Loucy (cell line): ENCODE data around the gene GAPDHS.

Experiments used
- H2AFZ ChIP-seq: fragments of 200-600 bp; sonication (generic); 2 replicates; pipeline ENCODE4 v1.6.0; 2016; ENCODE audit warnings: antibody characterized with exemption, mild to moderate bottlenecking, low read length, moderate library complexity
- H3F3A ChIP-seq: fragments of 200-600 bp; 2 replicates; pipeline ENCODE4 v1.6.0; 2016; ENCODE audit warnings: antibody characterized with exemption, low read depth, mild to moderate bottlenecking
- H3K27me3 ChIP-seq: fragments of 200-600 bp; sonication (generic); 2 replicates; pipeline ENCODE4 v1.6.1; 2014; ENCODE audit warnings: low read length, mild to moderate bottlenecking; ENCODE audit not compliant: insufficient read depth, poor library complexity, severe bottlenecking
- H3K36me3 ChIP-seq: fragments of 200-600 bp; sonication (generic); 2 replicates; pipeline ENCODE4 v1.6.1; 2016; ENCODE audit warnings: low read length; ENCODE audit not compliant: insufficient read depth
- H3K4me1 ChIP-seq: fragments of 200-600 bp; sonication (generic); 2 replicates; pipeline ENCODE4 v1.5.1; 2014; ENCODE audit warnings: low read length, mild to moderate bottlenecking; ENCODE audit not compliant: insufficient read depth, poor library complexity, severe bottlenecking
- H3K4me2 ChIP-seq: fragments of 200-600 bp; sonication (generic); 2 replicates; pipeline ENCODE4 v1.6.0; 2014; ENCODE audit warnings: antibody characterized with exemption, low read length, low read depth, mild to moderate bottlenecking; ENCODE audit not compliant: poor library complexity, severe bottlenecking
- H3K4me3 ChIP-seq: fragments of 200-600 bp; sonication (generic); 2 replicates; pipeline ENCODE4 v1.5.1; 2014; ENCODE audit warnings: low read length, mild to moderate bottlenecking, mixed read lengths; ENCODE audit not compliant: poor library complexity, severe bottlenecking
- H3K79me2 ChIP-seq: fragments of 200-600 bp; sonication (generic); 2 replicates; pipeline ENCODE4 v1.6.1; 2014; ENCODE audit warnings: low read length; ENCODE audit not compliant: insufficient read depth
- H3K9ac ChIP-seq: fragments of 200-600 bp; sonication (generic); 2 replicates; pipeline ENCODE4 v1.6.0; 2014; ENCODE audit warnings: mild to moderate bottlenecking, low read depth, low read length, moderate library complexity; ENCODE audit not compliant: poor library complexity, severe bottlenecking
- H3K9me2 ChIP-seq: fragments of 200-600 bp; sonication (generic); replicated peaks from 2 replicates; pipeline ENCODE4 v1.6.1; 2016; ENCODE audit warnings: low read depth, low read length, mixed read lengths
- H3K9me3 ChIP-seq: fragments of 200-600 bp; sonication (generic); 2 replicates; pipeline ENCODE4 v1.6.1; 2014; ENCODE audit warnings: mild to moderate bottlenecking, antibody characterized with exemption, low read length, low read depth; ENCODE audit not compliant: insufficient read depth
- H4K20me1 ChIP-seq: fragments of 200-600 bp; sonication (generic); 2 replicates; pipeline ENCODE4 v1.6.0; 2014; ENCODE audit warnings: antibody characterized with exemption, low read length, mild to moderate bottlenecking; ENCODE audit not compliant: insufficient read depth, poor library complexity, severe bottlenecking
- EZH2phosphoT487 ChIP-seq: fragments of 200-600 bp; IDR thresholded peaks from 2 replicates; pipeline ENCODE4 v1.6.1; 2018; ENCODE audit warnings: antibody characterized with exemption, mild to moderate bottlenecking, moderate library complexity, borderline replicate concordance
- TF ChIP-seq, protein P1 (sequence below): fragments of 200-600 bp; sonication (generic); conservative IDR thresholded peaks from 2 replicates; pipeline ENCODE4 v1.5.1; 2014; ENCODE audit warnings: mild to moderate bottlenecking, antibody characterized with exemption, low read length

GAPDHS gene

DNA sequence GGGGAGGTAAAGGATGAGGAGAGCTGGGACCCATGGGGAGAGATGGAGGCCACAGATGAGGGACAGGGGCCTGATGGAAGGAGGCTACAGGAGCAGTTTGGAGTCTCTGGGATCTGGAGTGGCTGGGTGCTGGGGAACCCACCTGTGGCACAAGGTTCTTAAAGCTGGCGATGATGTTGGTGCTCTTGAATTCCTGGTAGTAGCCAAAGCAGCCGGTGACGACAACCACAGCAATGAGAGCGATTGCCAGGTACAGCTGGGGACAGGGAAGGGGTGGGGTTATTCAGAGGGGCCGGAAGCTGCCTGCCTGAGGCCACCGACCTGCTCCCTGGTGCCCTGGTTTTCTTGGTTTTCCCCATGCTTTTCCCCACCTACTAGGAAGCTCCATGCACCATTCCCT, 27.4 kb downstream of the GAPDHS start:
- H3K4me1 ChIP-seq = no peaks in the 10 kb centered on the region
- H2AFZ ChIP-seq = no peak overlapping the region
- no peaks in the 10 kb centered on the region for H3K79me2 ChIP-seq
- H3K9ac ChIP-seq = no peak overlapping the region
- H3F3A ChIP-seq = no peaks in the 10 kb centered on the region
- H3K36me3 ChIP-seq = no peaks in the 10 kb centered on the region
- TF ChIP-seq, protein P1, sequence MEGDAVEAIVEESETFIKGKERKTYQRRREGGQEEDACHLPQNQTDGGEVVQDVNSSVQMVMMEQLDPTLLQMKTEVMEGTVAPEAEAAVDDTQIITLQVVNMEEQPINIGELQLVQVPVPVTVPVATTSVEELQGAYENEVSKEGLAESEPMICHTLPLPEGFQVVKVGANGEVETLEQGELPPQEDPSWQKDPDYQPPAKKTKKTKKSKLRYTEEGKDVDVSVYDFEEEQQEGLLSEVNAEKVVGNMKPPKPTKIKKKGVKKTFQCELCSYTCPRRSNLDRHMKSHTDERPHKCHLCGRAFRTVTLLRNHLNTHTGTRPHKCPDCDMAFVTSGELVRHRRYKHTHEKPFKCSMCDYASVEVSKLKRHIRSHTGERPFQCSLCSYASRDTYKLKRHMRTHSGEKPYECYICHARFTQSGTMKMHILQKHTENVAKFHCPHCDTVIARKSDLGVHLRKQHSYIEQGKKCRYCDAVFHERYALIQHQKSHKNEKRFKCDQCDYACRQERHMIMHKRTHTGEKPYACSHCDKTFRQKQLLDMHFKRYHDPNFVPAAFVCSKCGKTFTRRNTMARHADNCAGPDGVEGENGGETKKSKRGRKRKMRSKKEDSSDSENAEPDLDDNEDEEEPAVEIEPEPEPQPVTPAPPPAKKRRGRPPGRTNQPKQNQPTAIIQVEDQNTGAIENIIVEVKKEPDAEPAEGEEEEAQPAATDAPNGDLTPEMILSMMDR = no peak
- TF ChIP-seq EZH2phosphoT487 = no peak
- H3K9me2 ChIP-seq = no peaks in the 10 kb centered on the region
- H3K4me3 ChIP-seq = no peak overlapping the region
- no peaks in the 10 kb centered on the region for H3K27me3 ChIP-seq
- H3K4me2 ChIP-seq = no peak overlapping the region
- no peaks in the 10 kb centered on the region for H4K20me1 ChIP-seq
- no peaks in the 10 kb centered on the region for H3K9me3 ChIP-seq

DNA sequence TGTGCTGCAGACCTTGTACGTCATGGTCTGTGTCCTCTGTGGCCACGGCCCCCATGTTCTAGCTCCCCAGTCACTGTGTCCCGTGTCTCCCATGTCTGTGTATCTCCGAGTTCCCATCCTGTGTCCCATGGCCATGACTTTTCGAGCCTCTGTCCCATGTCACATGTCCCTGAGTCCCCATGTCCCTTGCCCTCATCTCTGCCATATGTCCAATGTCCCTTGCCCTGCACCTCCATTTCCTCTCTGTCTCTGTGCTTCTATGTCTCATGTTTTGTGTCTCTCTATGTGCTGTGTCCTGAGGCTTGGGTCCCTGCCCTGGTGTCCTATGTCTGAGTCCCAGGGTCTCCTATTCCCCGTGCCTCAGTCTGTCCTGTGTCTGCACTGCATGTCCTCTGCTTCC, 28.2 kb downstream of the GAPDHS start:
- H3K4me2 ChIP-seq = no peak overlapping the region
- no peaks in the 10 kb centered on the region for H3K27me3 ChIP-seq
- no peaks in the 10 kb centered on the region for H3K79me2 ChIP-seq
- no peaks in the 10 kb centered on the region for H3K9me3 ChIP-seq
- H3K4me1 ChIP-seq = no peaks in the 10 kb centered on the region
- H3K4me3 ChIP-seq = no peak overlapping the region
- no peak overlapping the region for H2AFZ ChIP-seq
- H3F3A ChIP-seq = no peaks in the 10 kb centered on the region
- H3K9ac ChIP-seq = no peak overlapping the region
- H3K36me3 ChIP-seq = no peaks in the 10 kb centered on the region
- no peaks in the 10 kb centered on the region for H3K9me2 ChIP-seq
- no peaks in the 10 kb centered on the region for H4K20me1 ChIP-seq
- TF ChIP-seq, protein P1 = no peak
- no peak for TF ChIP-seq EZH2phosphoT487

DNA sequence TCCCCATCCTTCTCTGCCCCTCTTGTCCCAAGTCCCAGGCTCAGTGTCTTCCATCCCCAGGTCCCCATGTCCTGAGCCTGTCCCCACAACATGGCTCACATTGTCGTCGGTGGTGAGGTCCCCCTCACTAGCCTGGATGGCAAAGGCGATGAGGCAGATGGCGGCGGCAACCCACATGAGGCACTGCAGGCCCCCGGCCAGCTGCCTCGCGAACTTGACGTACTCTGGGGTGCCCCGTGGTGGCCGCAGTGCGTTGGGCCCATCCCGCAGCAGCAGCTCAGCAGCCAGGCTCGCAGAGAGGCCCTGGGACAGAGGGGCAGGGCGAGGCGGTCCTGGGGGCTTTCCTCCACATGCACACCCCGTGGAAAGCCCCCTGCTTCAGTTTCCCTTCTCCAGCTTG, 29.1 kb downstream of the GAPDHS start:
- H3K9me2 ChIP-seq = no peaks in the 10 kb centered on the region
- TF ChIP-seq, protein P1 = no peak
- no peaks in the 10 kb centered on the region for H3K79me2 ChIP-seq
- no peak overlapping the region for H3K4me3 ChIP-seq
- H2AFZ ChIP-seq = no peak overlapping the region
- H3K36me3 ChIP-seq = no peaks in the 10 kb centered on the region
- H3K9me3 ChIP-seq = no peaks in the 10 kb centered on the region
- H3K9ac ChIP-seq = no peak overlapping the region
- H4K20me1 ChIP-seq = no peaks in the 10 kb centered on the region
- H3K4me1 ChIP-seq = no peaks in the 10 kb centered on the region
- no peaks in the 10 kb centered on the region for H3K27me3 ChIP-seq
- H3K4me2 ChIP-seq = no peak overlapping the region
- H3F3A ChIP-seq = no peaks in the 10 kb centered on the region
